GM23338 (cell line): ENCODE measurements around the gene WRAP53. TPM values are rescaled to one million over a fixed set of nuclear protein-coding genes. Genes with fewer than 3 reads are reported as not detected.

ENCODE experiments used
- ATAC-seq: fragments of 200-7000 bp; cut with Tn5 transposase; 3 replicates; pipeline ENCODE4 v1.9.1; 2020
- DNase-seq: peaks from one replicate; pipeline ENCODE4 v3.0.0-alpha.2; 2015; ENCODE audit warnings: low spot score
- H2AFZ ChIP-seq: fragments of 200-600 bp; sonication (generic); 2 replicates; pipeline ENCODE4 v1.8.0; 2016; ENCODE audit warnings: antibody characterized with exemption, mild to moderate bottlenecking, moderate library complexity
- H3F3A ChIP-seq: fragments of 200-600 bp; sonication (generic); replicated peaks from 2 replicates; pipeline ENCODE4 v1.8.0; 2017; ENCODE audit warnings: antibody characterized with exemption, mixed run types, low read depth
- H3K27ac ChIP-seq: fragments of 200-600 bp; sonication (generic); 2 replicates; pipeline ENCODE4 v1.6.1; 2016; ENCODE audit warnings: low read depth
- H3K27me3 ChIP-seq: fragments of 200-600 bp; sonication (generic); 2 replicates; pipeline ENCODE4 v1.8.0; 2016; ENCODE audit warnings: mild to moderate bottlenecking, mixed run types, moderate library complexity; ENCODE audit not compliant: insufficient read depth
- H3K36me3 ChIP-seq: fragments of 200-600 bp; sonication (generic); 2 replicates; pipeline ENCODE4 v1.8.0; 2016; ENCODE audit warnings: mild to moderate bottlenecking; ENCODE audit not compliant: insufficient read depth
- H3K4me1 ChIP-seq: fragments of 200-600 bp; sonication (generic); 2 replicates; pipeline ENCODE4 v1.8.0; 2016; ENCODE audit warnings: mild to moderate bottlenecking, moderate library complexity; ENCODE audit not compliant: insufficient read depth
- H3K4me2 ChIP-seq: fragments of 200-600 bp; sonication (generic); 2 replicates; pipeline ENCODE4 v1.7.1; 2017; ENCODE audit warnings: mixed run types
- H3K4me3 ChIP-seq: fragments of 200-600 bp; sonication (generic); 2 replicates; pipeline ENCODE4 v1.6.1; 2016; ENCODE audit warnings: mixed run types
- H3K79me2 ChIP-seq: fragments of 200-600 bp; sonication (generic); replicated peaks from 2 replicates; pipeline ENCODE4 v1.8.0; 2017; ENCODE audit warnings: mild to moderate bottlenecking; ENCODE audit not compliant: insufficient read depth
- H3K9me2 ChIP-seq: fragments of 200-600 bp; sonication (generic); 2 replicates; pipeline ENCODE4 v1.8.0; 2017; ENCODE audit not compliant: insufficient read depth
- H4K20me1 ChIP-seq: fragments of 200-600 bp; sonication (generic); replicated peaks from 2 replicates; pipeline ENCODE4 v1.8.0; 2017; ENCODE audit warnings: mild to moderate bottlenecking; ENCODE audit not compliant: insufficient read depth
- H3K27ac Mint-ChIP-seq: 2 replicates; pipeline ENCODE4 v1.8.0; 2020; ENCODE audit warnings: inconsistent platforms, mild to moderate bottlenecking, moderate library complexity, mixed read lengths
- H3K27me3 Mint-ChIP-seq: 3 replicates; pipeline ENCODE4 v1.8.0; 2022; ENCODE audit warnings: low read depth, mild to moderate bottlenecking, moderate library complexity, mixed read lengths, inconsistent platforms; ENCODE audit not compliant: insufficient read depth, poor library complexity
- H3K36me3 Mint-ChIP-seq: 3 replicates; pipeline ENCODE4 v1.8.0; 2021; ENCODE audit warnings: low read depth, mild to moderate bottlenecking, inconsistent platforms, moderate library complexity, mixed read lengths
- H3K4me1 Mint-ChIP-seq: 3 replicates; pipeline ENCODE4 v1.8.0; 2020; ENCODE audit warnings: mild to moderate bottlenecking, inconsistent platforms, mixed read lengths
- H3K4me3 Mint-ChIP-seq: 3 replicates; pipeline ENCODE4 v1.8.0; 2021; ENCODE audit warnings: moderate library complexity, mild to moderate bottlenecking, inconsistent platforms, mixed read lengths
- H3K9me3 Mint-ChIP-seq: 3 replicates; pipeline ENCODE4 v1.8.0; 2020; ENCODE audit warnings: moderate library complexity, mild to moderate bottlenecking, inconsistent platforms, mixed read lengths
- CREB1 ChIP-seq: fragments of 250-450 bp; sonication (Bioruptor Pico); IDR thresholded peaks from 2 replicates; pipeline ENCODE4 v1.5.0; 2020; ENCODE audit warnings: low read depth, mild to moderate bottlenecking, moderate library complexity
- CTCF ChIP-seq, 2 experiments: fragments of 200-600 bp in 1 of 2; sonication (generic) in 1 of 2; conservative IDR thresholded peaks; 2 replicates each; pipeline versions ENCODE4 v1.5.1 to v1.6.1; 2016 to 2017; ENCODE audit warnings: antibody characterized with exemption in 2 of 2, low read depth in 2 of 2, mild to moderate bottlenecking in 2 of 2, moderate library complexity in 1 of 2
- ETS1 ChIP-seq: IDR thresholded peaks from 2 replicates; pipeline ENCODE4 v1.6.1; 2016; ENCODE audit warnings: antibody characterized with exemption
- EZH2 ChIP-seq: fragments of 200-600 bp; sonication (generic); IDR thresholded peaks from one replicate; pipeline ENCODE4 v1.8.0; 2017; ENCODE audit warnings: antibody characterized with exemption, mild to moderate bottlenecking, low read depth; ENCODE audit not compliant: unreplicated experiment
- EZH2phosphoT487 ChIP-seq: fragments of 200-600 bp; sonication (generic); IDR thresholded peaks from one replicate; pipeline ENCODE4 v1.8.1; 2018; ENCODE audit warnings: antibody characterized with exemption; ENCODE audit not compliant: unreplicated experiment
- JUNB ChIP-seq: IDR thresholded peaks from one replicate; pipeline ENCODE4 v1.6.1; 2016; ENCODE audit warnings: antibody characterized with exemption; ENCODE audit not compliant: unreplicated experiment
- NANOG ChIP-seq: IDR thresholded peaks from 2 replicates; pipeline ENCODE4 v1.6.1; 2016; ENCODE audit warnings: antibody characterized with exemption, borderline replicate concordance
- POLR2AphosphoS5 ChIP-seq: IDR thresholded peaks from 2 replicates; pipeline ENCODE4 v1.6.1; 2016; ENCODE audit warnings: antibody characterized with exemption, low read depth
- STAT1 ChIP-seq: IDR thresholded peaks from one replicate; pipeline ENCODE4 v1.6.1; 2016; ENCODE audit warnings: antibody characterized with exemption; ENCODE audit not compliant: unreplicated experiment
- ZNF114 ChIP-seq: fragments of 250-450 bp; sonication (Bioruptor Pico); IDR thresholded peaks from 2 replicates; pipeline ENCODE4 v1.5.0; 2020; ENCODE audit warnings: mild to moderate bottlenecking, moderate library complexity
- ZNF331 ChIP-seq: fragments of 250-450 bp; sonication (Bioruptor Pico); IDR thresholded peaks from 2 replicates; pipeline ENCODE4 v1.5.0; 2020; ENCODE audit warnings: low read depth, mild to moderate bottlenecking, moderate library complexity
- polyA plus RNA-seq: library from polyadenylated mRNA; unstranded; fragments of >200 nt; fragmentation: Nextera tagmentation; extraction: Ambion mirVana; gene quantifications from 2 replicates; pipeline ENCODE4 v1.2.1, GENCODE V29; 2016
- total RNA-seq: library from RNA; depleted of rRNA; stranded (reverse); fragments of >200 nt; shearing (Covaris generic); gene quantifications from 2 replicates; pipeline ENCODE4 v1.2.3, GENCODE V29; 2014
- TF ChIP-seq, protein P1 (sequence below): fragments of 250-450 bp; sonication (Bioruptor Pico); IDR thresholded peaks from 2 replicates; pipeline ENCODE4 v1.5.0; 2020; ENCODE audit warnings: mild to moderate bottlenecking, moderate library complexity
- TF ChIP-seq, protein P2 (sequence below): IDR thresholded peaks from one replicate; pipeline ENCODE4 v1.6.1; 2018; ENCODE audit warnings: antibody characterized with exemption; ENCODE audit not compliant: unreplicated experiment

Gene WRAP53
- total and polyA plus RNA-seq, 2 experiments from 2014 or later = 28.1 to 33.3 TPM

DNA sequence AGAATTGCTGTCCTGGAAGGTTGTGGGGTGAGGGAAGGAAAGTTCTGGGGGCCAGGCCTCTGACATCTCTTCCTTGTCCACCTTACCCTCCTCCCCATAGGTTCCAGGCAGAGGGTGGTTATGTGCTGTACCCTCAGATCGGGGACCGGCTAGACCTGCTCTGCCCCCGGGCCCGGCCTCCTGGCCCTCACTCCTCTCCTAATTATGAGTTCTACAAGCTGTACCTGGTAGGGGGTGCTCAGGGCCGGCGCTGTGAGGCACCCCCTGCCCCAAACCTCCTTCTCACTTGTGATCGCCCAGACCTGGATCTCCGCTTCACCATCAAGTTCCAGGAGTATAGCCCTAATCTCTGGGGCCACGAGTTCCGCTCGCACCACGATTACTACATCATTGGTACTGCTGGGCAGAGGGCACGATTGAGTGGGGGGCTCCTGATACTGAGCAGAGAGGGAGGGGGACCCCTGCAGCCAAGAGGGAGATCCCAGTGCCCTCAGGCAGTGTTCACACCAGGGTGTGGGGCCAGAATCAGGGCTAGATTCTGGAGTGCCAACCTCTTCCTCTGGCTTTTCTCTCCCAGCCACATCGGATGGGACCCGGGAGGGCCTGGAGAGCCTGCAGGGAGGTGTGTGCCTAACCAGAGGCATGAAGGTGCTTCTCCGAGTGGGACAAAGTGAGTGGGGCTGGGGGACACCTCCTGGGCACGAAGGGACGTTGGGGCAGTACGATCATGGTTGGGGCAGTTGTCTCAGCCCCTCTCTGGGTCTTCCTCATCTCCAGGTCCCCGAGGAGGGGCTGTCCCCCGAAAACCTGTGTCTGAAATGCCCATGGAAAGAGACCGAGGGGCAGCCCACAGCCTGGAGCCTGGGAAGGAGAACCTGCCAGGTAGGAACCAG is 19.8 kb downstream of the WRAP53 start:
- H2AFZ ChIP-seq = no peak overlapping the region
- H3K27ac ChIP-seq = no peak overlapping the region
- no peak overlapping the region for H3K4me3 ChIP-seq
- 0 out of 3 replicates have a peak, but pooled peaks cover 4% of the 10 kb centered on the region for H3K36me3 Mint-ChIP-seq
- H3K27ac Mint-ChIP-seq = no peak overlapping the region
- ATAC-seq = no peak
- H3K4me2 ChIP-seq = no peak overlapping the region
- H3K27me3 ChIP-seq = peaks cover 11% of the 10 kb centered on the region
- peaks cover 17% of the 10 kb centered on the region for H3K27me3 Mint-ChIP-seq
- 0 out of 2 replicates have a peak, but pooled peaks cover 20% of the 10 kb centered on the region for H3F3A ChIP-seq
- no peaks in the 10 kb centered on the region for H3K79me2 ChIP-seq
- H3K4me1 ChIP-seq = peaks cover 36% of the 10 kb centered on the region
- no peaks in the 10 kb centered on the region; the same call in 1 of the 2 replicates for H4K20me1 ChIP-seq
- 0 out of 2 replicates have a peak, but pooled peaks cover 8% of the 10 kb centered on the region for H3K9me2 ChIP-seq
- no peaks in the 10 kb centered on the region for H3K36me3 ChIP-seq
- TF ChIP-seq CTCF (conservative IDR thresholded peaks at IDR 0.05; ENCODE audit: low read depth in 2 of 2) (no peak), STAT1 (no peak), EZH2phosphoT487 (no peak), ZNF331 (CRISPR knock-in tag) (no peak), ZNF114 (CRISPR knock-in tag) (no peak), ETS1 (no peak), JUNB (no peak), EZH2 (no peak), CREB1 (CRISPR knock-in tag) (no peak), NANOG (no peak), POLR2AphosphoS5 (no peak)
- TF ChIP-seq, protein P1, sequence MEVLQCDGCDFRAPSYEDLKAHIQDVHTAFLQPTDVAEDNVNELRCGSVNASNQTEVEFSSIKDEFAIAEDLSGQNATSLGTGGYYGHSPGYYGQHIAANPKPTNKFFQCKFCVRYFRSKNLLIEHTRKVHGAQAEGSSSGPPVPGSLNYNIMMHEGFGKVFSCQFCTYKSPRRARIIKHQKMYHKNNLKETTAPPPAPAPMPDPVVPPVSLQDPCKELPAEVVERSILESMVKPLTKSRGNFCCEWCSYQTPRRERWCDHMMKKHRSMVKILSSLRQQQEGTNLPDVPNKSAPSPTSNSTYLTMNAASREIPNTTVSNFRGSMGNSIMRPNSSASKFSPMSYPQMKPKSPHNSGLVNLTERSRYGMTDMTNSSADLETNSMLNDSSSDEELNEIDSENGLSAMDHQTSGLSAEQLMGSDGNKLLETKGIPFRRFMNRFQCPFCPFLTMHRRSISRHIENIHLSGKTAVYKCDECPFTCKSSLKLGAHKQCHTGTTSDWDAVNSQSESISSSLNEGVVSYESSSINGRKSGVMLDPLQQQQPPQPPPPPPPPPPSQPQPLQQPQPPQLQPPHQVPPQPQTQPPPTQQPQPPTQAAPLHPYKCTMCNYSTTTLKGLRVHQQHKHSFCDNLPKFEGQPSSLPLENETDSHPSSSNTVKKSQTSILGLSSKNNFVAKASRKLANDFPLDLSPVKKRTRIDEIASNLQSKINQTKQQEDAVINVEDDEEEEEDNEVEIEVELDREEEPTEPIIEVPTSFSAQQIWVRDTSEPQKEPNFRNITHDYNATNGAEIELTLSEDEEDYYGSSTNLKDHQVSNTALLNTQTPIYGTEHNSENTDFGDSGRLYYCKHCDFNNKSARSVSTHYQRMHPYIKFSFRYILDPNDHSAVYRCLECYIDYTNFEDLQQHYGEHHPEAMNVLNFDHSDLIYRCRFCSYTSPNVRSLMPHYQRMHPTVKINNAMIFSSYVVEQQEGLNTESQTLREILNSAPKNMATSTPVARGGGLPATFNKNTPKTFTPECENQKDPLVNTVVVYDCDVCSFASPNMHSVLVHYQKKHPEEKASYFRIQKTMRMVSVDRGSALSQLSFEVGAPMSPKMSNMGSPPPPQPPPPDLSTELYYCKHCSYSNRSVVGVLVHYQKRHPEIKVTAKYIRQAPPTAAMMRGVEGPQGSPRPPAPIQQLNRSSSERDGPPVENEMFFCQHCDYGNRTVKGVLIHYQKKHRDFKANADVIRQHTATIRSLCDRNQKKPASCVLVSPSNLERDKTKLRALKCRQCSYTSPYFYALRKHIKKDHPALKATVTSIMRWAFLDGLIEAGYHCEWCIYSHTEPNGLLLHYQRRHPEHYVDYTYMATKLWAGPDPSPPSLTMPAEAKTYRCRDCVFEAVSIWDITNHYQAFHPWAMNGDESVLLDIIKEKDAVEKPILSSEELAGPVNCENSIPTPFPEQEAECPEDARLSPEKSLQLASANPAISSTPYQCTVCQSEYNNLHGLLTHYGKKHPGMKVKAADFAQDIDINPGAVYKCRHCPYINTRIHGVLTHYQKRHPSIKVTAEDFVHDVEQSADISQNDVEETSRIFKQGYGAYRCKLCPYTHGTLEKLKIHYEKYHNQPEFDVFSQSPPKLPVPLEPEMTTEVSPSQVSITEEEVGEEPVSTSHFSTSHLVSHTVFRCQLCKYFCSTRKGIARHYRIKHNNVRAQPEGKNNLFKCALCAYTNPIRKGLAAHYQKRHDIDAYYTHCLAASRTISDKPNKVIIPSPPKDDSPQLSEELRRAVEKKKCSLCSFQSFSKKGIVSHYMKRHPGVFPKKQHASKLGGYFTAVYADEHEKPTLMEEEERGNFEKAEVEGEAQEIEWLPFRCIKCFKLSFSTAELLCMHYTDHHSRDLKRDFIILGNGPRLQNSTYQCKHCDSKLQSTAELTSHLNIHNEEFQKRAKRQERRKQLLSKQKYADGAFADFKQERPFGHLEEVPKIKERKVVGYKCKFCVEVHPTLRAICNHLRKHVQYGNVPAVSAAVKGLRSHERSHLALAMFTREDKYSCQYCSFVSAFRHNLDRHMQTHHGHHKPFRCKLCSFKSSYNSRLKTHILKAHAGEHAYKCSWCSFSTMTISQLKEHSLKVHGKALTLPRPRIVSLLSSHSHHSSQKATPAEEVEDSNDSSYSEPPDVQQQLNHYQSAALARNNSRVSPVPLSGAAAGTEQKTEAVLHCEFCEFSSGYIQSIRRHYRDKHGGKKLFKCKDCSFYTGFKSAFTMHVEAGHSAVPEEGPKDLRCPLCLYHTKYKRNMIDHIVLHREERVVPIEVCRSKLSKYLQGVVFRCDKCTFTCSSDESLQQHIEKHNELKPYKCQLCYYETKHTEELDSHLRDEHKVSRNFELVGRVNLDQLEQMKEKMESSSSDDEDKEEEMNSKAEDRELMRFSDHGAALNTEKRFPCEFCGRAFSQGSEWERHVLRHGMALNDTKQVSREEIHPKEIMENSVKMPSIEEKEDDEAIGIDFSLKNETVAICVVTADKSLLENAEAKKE (CRISPR knock-in tag) = no peak
- TF ChIP-seq, protein P2, sequence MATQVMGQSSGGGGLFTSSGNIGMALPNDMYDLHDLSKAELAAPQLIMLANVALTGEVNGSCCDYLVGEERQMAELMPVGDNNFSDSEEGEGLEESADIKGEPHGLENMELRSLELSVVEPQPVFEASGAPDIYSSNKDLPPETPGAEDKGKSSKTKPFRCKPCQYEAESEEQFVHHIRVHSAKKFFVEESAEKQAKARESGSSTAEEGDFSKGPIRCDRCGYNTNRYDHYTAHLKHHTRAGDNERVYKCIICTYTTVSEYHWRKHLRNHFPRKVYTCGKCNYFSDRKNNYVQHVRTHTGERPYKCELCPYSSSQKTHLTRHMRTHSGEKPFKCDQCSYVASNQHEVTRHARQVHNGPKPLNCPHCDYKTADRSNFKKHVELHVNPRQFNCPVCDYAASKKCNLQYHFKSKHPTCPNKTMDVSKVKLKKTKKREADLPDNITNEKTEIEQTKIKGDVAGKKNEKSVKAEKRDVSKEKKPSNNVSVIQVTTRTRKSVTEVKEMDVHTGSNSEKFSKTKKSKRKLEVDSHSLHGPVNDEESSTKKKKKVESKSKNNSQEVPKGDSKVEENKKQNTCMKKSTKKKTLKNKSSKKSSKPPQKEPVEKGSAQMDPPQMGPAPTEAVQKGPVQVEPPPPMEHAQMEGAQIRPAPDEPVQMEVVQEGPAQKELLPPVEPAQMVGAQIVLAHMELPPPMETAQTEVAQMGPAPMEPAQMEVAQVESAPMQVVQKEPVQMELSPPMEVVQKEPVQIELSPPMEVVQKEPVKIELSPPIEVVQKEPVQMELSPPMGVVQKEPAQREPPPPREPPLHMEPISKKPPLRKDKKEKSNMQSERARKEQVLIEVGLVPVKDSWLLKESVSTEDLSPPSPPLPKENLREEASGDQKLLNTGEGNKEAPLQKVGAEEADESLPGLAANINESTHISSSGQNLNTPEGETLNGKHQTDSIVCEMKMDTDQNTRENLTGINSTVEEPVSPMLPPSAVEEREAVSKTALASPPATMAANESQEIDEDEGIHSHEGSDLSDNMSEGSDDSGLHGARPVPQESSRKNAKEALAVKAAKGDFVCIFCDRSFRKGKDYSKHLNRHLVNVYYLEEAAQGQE = no peak
- H3K4me3 Mint-ChIP-seq = no peak overlapping the region
- H3K9me3 Mint-ChIP-seq = no peaks in the 10 kb centered on the region
- no peak for DNase-seq
- H3K4me1 Mint-ChIP-seq = peaks cover 50% of the 10 kb centered on the region
